ENCODE results near the gene TMEM54. TPM values are rescaled to one million over a fixed set of nuclear protein-coding genes. Genes with fewer than 3 reads are reported as not detected.

The TMEM54 gene
- total RNA-seq, 2 donors from 2014 or later = 96.2 to 239 TPM

DNA sequence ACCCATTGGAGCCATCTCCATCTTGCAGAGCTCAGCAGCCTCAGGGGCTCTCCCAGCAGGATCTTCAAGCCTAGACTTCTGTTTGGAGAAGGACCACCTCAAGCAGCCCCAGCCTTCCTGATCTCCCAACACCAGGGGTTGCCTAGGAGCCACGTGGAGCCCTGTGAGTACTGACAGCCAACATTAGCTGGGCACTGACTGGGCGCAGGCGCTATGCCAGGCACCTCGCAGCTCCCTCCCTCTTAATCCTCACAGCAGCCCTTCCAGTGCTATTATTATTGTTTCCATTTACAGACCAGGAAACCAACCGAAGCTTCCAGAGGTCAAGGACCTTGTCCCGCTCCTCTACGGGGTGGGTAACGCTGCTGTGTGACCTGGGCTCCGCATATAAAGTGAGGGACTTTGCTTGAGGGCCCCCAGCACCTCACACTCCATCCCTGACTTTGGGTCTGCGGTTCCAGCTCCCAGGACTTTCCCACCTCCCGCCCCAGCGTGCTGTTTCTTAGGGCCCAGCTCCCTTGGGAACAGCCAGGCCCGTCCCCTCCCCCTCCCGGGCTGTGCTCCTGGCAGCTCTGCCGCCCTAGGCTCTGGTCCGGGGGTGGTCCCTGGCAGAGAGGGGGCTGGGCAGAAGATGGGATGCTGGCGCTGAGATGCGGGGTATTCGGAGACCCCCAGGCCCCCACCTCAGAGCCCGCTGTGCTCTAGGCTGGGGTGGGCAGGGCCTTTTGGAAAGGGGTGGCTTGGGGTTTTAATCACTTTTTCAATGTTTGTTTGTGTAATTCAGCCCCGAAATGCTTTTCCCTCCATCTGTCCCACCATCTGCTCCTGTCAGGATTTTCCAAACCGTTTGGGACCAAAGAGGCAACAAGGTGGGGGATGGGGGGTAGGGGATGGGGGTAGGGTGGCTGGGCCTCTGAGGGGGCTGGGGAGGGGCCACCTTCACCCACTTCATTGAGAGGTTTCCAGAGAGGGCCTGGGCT is 19.0 kb downstream of the TMEM54 start:
- TF ChIP-seq POLR2AphosphoS5 (IDR thresholded peaks at IDR 0.05) (no peak), POLR2A (IDR thresholded peaks at IDR 0.05) (no peak)
- TF ChIP-seq, protein P1, sequence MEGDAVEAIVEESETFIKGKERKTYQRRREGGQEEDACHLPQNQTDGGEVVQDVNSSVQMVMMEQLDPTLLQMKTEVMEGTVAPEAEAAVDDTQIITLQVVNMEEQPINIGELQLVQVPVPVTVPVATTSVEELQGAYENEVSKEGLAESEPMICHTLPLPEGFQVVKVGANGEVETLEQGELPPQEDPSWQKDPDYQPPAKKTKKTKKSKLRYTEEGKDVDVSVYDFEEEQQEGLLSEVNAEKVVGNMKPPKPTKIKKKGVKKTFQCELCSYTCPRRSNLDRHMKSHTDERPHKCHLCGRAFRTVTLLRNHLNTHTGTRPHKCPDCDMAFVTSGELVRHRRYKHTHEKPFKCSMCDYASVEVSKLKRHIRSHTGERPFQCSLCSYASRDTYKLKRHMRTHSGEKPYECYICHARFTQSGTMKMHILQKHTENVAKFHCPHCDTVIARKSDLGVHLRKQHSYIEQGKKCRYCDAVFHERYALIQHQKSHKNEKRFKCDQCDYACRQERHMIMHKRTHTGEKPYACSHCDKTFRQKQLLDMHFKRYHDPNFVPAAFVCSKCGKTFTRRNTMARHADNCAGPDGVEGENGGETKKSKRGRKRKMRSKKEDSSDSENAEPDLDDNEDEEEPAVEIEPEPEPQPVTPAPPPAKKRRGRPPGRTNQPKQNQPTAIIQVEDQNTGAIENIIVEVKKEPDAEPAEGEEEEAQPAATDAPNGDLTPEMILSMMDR (IDR thresholded peaks at IDR 0.05) = no peak
- Histone ChIP-seq H3K27ac (no peak overlapping the region), H3K4me3 (no peak overlapping the region)

DNA sequence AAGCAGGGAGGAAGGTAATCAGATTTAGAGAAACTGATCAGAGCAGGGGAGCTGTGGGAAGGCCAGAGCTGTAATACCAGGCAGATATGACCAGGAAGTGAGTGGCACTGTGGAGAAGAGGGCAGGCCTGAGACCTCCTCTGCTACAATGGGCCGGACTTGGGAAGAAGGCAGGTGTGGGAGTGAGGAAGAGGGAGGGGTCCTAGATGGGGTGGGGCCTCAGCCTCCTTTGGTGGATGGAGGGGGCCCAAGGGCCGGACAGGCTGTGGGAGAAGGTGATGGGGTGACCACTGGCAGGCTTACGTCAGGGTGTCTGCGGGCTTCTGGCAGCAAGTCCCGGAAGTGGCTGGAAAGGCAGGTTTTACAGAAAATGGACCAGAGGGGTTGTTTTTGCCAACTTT is 19.9 kb downstream of the TMEM54 start:
- intact Hi-C loops (cut with DNase I) = no loop called here
- H3K27ac ChIP-seq = no peak overlapping the region
- no peaks in the 10 kb centered on the region for H3K36me3 ChIP-seq
- no peaks in the 10 kb centered on the region for H3K9me3 ChIP-seq
- H3K27me3 ChIP-seq (replicated peaks; ENCODE audit: insufficient read depth) = peaks cover 5% of the 10 kb centered on the region
- no peak overlapping the region for H3K4me3 ChIP-seq
- TF ChIP-seq, protein P1 (IDR thresholded peaks at IDR 0.05) = no peak
- DNase-seq (ENCODE audit: low spot score) = no peak
- H3K4me1 ChIP-seq (replicated peaks) = no peaks in the 10 kb centered on the region
- WGBS = 49% methylated on average over 5 of the region's 5 CpGs

More for the DNA sequence above, 19.0 kb downstream of the TMEM54 start:
- no peaks in the 10 kb centered on the region for H3K9me3 ChIP-seq
- intact Hi-C loops (cut with DNase I) = no loop called here
- peaks cover 9% of the 10 kb centered on the region for H3K27me3 ChIP-seq (replicated peaks; ENCODE audit: insufficient read depth)
- WGBS = 32% methylated on average over 22 of the region's 22 CpGs
- DNase-seq (ENCODE audit: low spot score) = no peak
- H3K4me1 ChIP-seq (replicated peaks) = no peaks in the 10 kb centered on the region
- no peaks in the 10 kb centered on the region for H3K36me3 ChIP-seq

DNA sequence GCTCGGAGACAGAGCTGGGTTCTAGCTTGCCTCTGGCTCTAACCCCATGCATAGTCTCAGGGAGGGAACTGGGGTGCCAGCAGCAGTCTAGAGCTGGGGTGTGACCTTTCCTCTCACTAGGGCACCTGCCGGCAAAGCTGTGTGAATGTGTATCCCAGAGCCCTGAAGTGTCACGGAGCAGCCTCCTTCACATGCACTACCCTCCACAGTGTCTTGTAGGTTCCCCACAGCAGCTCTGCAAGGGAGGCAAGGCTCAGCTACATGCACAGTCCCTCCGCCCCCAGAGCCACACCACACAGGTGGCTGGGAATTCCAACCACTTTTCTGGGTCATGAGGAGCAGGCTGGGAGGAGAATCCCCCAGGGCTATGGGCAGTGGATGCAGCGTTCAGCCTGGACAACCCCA is 22.6 kb downstream of the TMEM54 start:
- Histone ChIP-seq H3K27ac (no peak overlapping the region), H3K4me1 (replicated peaks) (no peaks in the 10 kb centered on the region), H3K9me3 (no peaks in the 10 kb centered on the region), H3K27me3 (replicated peaks; ENCODE audit: insufficient read depth) (no peaks in the 10 kb centered on the region), H3K4me3 (no peak overlapping the region), H3K36me3 (no peaks in the 10 kb centered on the region)
- WGBS = 77% methylated on average over 5 of the region's 5 CpGs
- TF ChIP-seq, protein P1 (IDR thresholded peaks at IDR 0.05) = no peak
- TF ChIP-seq POLR2A (IDR thresholded peaks at IDR 0.05) = no peak
- intact Hi-C loops (cut with DNase I) = loop anchor here (10.0 kb wide), 1 partner anchor 474 kb away; no protein-coding TSS in a partner anchor
- DNase-seq (ENCODE audit: low spot score) = no peak

DNA sequence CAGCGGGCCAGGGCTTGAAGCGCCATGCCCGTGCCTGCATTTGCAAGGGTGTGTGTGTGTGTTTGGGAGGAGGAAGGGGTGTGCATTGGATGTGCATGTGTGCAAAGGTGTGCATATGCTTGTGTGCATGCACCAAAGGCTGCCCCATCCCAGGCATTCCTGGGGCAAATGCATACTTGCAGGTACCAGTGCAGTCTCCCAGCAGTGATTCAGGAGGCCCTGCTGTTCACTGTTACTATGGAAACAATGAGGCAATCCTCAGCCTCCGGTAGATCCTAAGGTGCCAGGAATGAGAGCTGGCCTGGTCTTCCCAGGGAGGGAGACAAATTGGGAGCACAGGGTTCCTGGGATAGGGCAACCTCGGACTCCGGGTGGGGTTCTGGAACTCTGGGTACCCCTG is 23.0 kb downstream of the TMEM54 start:
- Histone ChIP-seq H3K27me3 (replicated peaks; ENCODE audit: insufficient read depth) (no peaks in the 10 kb centered on the region), H3K9me3 (no peaks in the 10 kb centered on the region), H3K4me3 (no peak overlapping the region), H3K4me1 (replicated peaks) (no peaks in the 10 kb centered on the region), H3K27ac (no peak overlapping the region), H3K36me3 (no peaks in the 10 kb centered on the region)
- DNase-seq (ENCODE audit: low spot score) = no peak
- intact Hi-C loops (cut with DNase I) = loop anchor here (10.0 kb wide), 1 partner anchor 473 kb away; no protein-coding TSS in a partner anchor
- TF ChIP-seq, protein P1 (IDR thresholded peaks at IDR 0.05) = no peak
- TF ChIP-seq POLR2AphosphoS5 (IDR thresholded peaks at IDR 0.05) = no peak
- TF ChIP-seq POLR2A (IDR thresholded peaks at IDR 0.05) = no peak
- 55% methylated on average over 6 of the region's 6 CpGs for WGBS

Measured in prostate gland (tissue), 2 donors.